Suprapubic skin (tissue), 4 donors: ENCODE measurements around the gene PANK4. TPM values are rescaled to one million over a fixed set of nuclear protein-coding genes. Genes with fewer than 3 reads are reported as not detected.

ENCODE experiments used
- DNase-seq, 2 donors: peaks; one replicate each; pipeline ENCODE4 v3.0.0-alpha.2; 2019; ENCODE audit warnings: low spot score in 2 of 2
- H3K27ac ChIP-seq: fragments of 200-600 bp; sonication (generic); one replicate; pipeline ENCODE4 v1.5.1; 2019
- H3K27me3 ChIP-seq: fragments of 200-600 bp; sonication (generic); one replicate; pipeline ENCODE4 v1.5.1; 2019
- H3K36me3 ChIP-seq: fragments of 200-600 bp; sonication (generic); one replicate; pipeline ENCODE4 v1.5.1; 2019
- H3K4me1 ChIP-seq: fragments of 200-600 bp; sonication (generic); one replicate; pipeline ENCODE4 v1.5.1; 2019
- H3K4me3 ChIP-seq: fragments of 200-600 bp; sonication (generic); one replicate; pipeline ENCODE4 v1.5.1; 2019; ENCODE audit warnings: mild to moderate bottlenecking
- H3K9me3 ChIP-seq: fragments of 200-600 bp; sonication (generic); one replicate; pipeline ENCODE4 v1.5.1; 2019
- CTCF ChIP-seq, 2 donors: fragments of 200-600 bp in 1 of 2; fragments of 450-650 bp in 1 of 2; sonication (generic) in 1 of 2; IDR thresholded peaks; one replicate each; pipeline ENCODE4 v1.5.1; 2016 to 2019; ENCODE audit warnings: antibody characterized with exemption in 2 of 2, mild to moderate bottlenecking in 1 of 2, moderate library complexity in 1 of 2
- EP300 ChIP-seq: sonication (generic); formaldehyde crosslinking; IDR thresholded peaks from one replicate; pipeline ENCODE4 v1.6.1; 2017; ENCODE audit warnings: antibody characterized with exemption
- POLR2A ChIP-seq, 2 donors: fragments of 450-650 bp; IDR thresholded peaks; one replicate each; pipeline ENCODE4 v1.6.1; 2017; ENCODE audit warnings: antibody characterized with exemption in 2 of 2, mild to moderate bottlenecking in 2 of 2, moderate library complexity in 2 of 2
- POLR2AphosphoS5 ChIP-seq, 3 donors: sonication (generic); formaldehyde crosslinking; IDR thresholded peaks; one replicate each; pipeline ENCODE4 v1.6.1; 2017; ENCODE audit warnings: antibody characterized with exemption in 3 of 3
- WGBS: methylation state at CpG from one replicate; pipeline ENCODE4 v1.1.5; 2018; 5-methylcytosine and 5-hydroxymethylcytosine counted together
- total RNA-seq, 4 donors: library from RNA; depleted of rRNA; stranded (reverse); fragments of >200 nt; gene quantifications; one replicate each; pipeline ENCODE4 v1.1.0, GENCODE V29; 2016

PANK4 gene
- total RNA-seq, 4 donors from 2014 or later, result 17.7 to 36.0 (median 29.7) TPM

GRCh38 chr1:2480236-2480985 lies 46.0 kb downstream of the PANK4 start:
- no peak for DNase-seq
- H3K27ac ChIP-seq, result peak overlapping the region; percentile 67

GRCh38 chr1:2479618-2480017 lies 46.8 kb downstream of the PANK4 start:
- no peak overlapping the region for H3K27ac ChIP-seq
- no peak for DNase-seq
- H3K9me3 ChIP-seq, result no peaks in the 10 kb centered on the region
- peaks cover 34% of the 10 kb centered on the region for H3K4me1 ChIP-seq
- H3K4me3 ChIP-seq, result no peak overlapping the region
- no peaks in the 10 kb centered on the region for H3K27me3 ChIP-seq
- WGBS, result 95% methylated on average over 11 of the region's 28 CpGs
- no peak for TF ChIP-seq EP300
- no peak for TF ChIP-seq POLR2A (IDR thresholded peaks at IDR 0.05)
- TF ChIP-seq POLR2AphosphoS5 (IDR thresholded peaks at IDR 0.05), result no peak
- no peak for TF ChIP-seq CTCF (IDR thresholded peaks at IDR 0.05)
- no peaks in the 10 kb centered on the region for H3K36me3 ChIP-seq

More at GRCh38 chr1:2480236-2480985, 46.0 kb downstream of the PANK4 start:
- H3K36me3 ChIP-seq, result peaks cover 5% of the 10 kb centered on the region
- H3K4me3 ChIP-seq, result no peak overlapping the region
- H3K9me3 ChIP-seq, result no peaks in the 10 kb centered on the region
- H3K4me1 ChIP-seq, result peaks cover 34% of the 10 kb centered on the region
- no peak for TF ChIP-seq POLR2A (IDR thresholded peaks at IDR 0.05)
- no peak for TF ChIP-seq POLR2AphosphoS5 (IDR thresholded peaks at IDR 0.05)
- no peak for TF ChIP-seq EP300
- TF ChIP-seq CTCF (IDR thresholded peaks at IDR 0.05), result no peak
- 61% methylated on average over 16 of the region's 18 CpGs for WGBS
- H3K27me3 ChIP-seq, result no peaks in the 10 kb centered on the region

- peaks cover 34% of the 10 kb centered on the region for H3K4me1 ChIP-seq
- TF ChIP-seq EP300 (no peak), CTCF (IDR thresholded peaks at IDR 0.05) (no peak), POLR2A (IDR thresholded peaks at IDR 0.05) (no peak)
- DNase-seq, result no peak
- H3K27me3 ChIP-seq, result no peaks in the 10 kb centered on the region
- no peaks in the 10 kb centered on the region for H3K36me3 ChIP-seq
- H3K9me3 ChIP-seq, result no peaks in the 10 kb centered on the region
- 83% methylated on average over 2 of the region's 20 CpGs for whole genome bisulfite sequencing
- no peak overlapping the region for H3K4me3 ChIP-seq
- no peak overlapping the region for H3K27ac ChIP-seq
Measured at GRCh38 chr1:2479186-2479585, 47.2 kb downstream of the PANK4 start.

GRCh38 chr1:2477791-2478499 lies 48.5 kb downstream of the PANK4 start:
- Histone ChIP-seq H3K4me3 (no peak overlapping the region), H3K9me3 (no peaks in the 10 kb centered on the region), H3K36me3 (no peaks in the 10 kb centered on the region), H3K4me1 (peaks cover 34% of the 10 kb centered on the region), H3K27ac (no peak overlapping the region), H3K27me3 (peaks cover 7% of the 10 kb centered on the region)
- TF ChIP-seq EP300 (no peak), POLR2AphosphoS5 (IDR thresholded peaks at IDR 0.05) (no peak), CTCF (IDR thresholded peaks at IDR 0.05) (no peak), POLR2A (IDR thresholded peaks at IDR 0.05) (no peak)
- no peak for DNase-seq
- WGBS, result 67% methylated on average over 27 of the region's 35 CpGs

- TF ChIP-seq EP300, result no peak
- TF ChIP-seq POLR2AphosphoS5 (IDR thresholded peaks at IDR 0.05), result no peak
- peaks cover 34% of the 10 kb centered on the region for H3K4me1 ChIP-seq
- H3K27ac ChIP-seq, result no peak overlapping the region
- no peaks in the 10 kb centered on the region for H3K9me3 ChIP-seq
- 91% methylated on average over 4 of the region's 12 CpGs for WGBS
- DNase-seq, result no peak
- H3K27me3 ChIP-seq, result peaks cover 14% of the 10 kb centered on the region
- H3K36me3 ChIP-seq, result no peaks in the 10 kb centered on the region
- H3K4me3 ChIP-seq, result no peak overlapping the region
Measured at GRCh38 chr1:2477309-2477708, 49.1 kb downstream of the PANK4 start.
